ENCODE results near the gene MAP2K2. TPM values are rescaled to one million over a fixed set of nuclear protein-coding genes. Genes with fewer than 3 reads are reported as not detected.
"Not testable (repeated sequence)": the region's sequence is repeated elsewhere in the genome, so short reads cannot be mapped to it uniquely, and the experiment has no call there.

The MAP2K2 gene
- total RNA-seq, 1 experiment from 2014 or later: 151 TPM

DNA sequence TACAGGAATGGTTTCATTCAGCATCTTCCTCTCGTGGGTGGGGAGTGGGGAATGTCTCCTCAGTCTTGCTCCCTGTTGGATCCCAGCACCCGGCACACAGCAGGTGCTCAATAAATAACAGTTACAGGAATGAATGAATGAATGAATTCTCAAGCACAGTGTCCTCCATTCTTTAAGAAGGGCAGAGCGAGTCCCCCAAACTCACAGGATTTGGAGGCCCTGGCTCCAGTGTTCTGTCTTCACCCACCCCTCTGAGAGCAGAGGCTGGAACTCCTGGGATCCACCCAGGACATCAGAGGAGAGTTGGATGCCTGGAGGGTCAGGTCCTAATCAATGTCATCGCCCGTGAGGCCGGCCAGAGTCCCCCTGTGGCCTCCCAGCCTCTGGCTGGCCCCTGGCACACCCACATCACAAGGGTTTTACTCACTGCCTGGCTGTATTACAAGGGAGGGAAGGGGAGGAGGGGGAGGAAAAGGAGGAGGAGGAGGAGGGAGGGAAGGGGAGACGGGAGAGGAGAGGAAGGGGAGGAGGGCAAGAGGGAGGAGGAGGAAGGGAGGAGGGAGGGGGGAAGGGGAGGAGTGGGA is 20.8 kb upstream of the MAP2K2 start:
- no peak overlapping the region for H3K4me3 ChIP-seq (ENCODE audit: low read depth in 2 of 2, low read length in 2 of 2)
- TF ChIP-seq, protein P1, sequence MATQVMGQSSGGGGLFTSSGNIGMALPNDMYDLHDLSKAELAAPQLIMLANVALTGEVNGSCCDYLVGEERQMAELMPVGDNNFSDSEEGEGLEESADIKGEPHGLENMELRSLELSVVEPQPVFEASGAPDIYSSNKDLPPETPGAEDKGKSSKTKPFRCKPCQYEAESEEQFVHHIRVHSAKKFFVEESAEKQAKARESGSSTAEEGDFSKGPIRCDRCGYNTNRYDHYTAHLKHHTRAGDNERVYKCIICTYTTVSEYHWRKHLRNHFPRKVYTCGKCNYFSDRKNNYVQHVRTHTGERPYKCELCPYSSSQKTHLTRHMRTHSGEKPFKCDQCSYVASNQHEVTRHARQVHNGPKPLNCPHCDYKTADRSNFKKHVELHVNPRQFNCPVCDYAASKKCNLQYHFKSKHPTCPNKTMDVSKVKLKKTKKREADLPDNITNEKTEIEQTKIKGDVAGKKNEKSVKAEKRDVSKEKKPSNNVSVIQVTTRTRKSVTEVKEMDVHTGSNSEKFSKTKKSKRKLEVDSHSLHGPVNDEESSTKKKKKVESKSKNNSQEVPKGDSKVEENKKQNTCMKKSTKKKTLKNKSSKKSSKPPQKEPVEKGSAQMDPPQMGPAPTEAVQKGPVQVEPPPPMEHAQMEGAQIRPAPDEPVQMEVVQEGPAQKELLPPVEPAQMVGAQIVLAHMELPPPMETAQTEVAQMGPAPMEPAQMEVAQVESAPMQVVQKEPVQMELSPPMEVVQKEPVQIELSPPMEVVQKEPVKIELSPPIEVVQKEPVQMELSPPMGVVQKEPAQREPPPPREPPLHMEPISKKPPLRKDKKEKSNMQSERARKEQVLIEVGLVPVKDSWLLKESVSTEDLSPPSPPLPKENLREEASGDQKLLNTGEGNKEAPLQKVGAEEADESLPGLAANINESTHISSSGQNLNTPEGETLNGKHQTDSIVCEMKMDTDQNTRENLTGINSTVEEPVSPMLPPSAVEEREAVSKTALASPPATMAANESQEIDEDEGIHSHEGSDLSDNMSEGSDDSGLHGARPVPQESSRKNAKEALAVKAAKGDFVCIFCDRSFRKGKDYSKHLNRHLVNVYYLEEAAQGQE (IDR thresholded peaks at IDR 0.05; ENCODE audit: insufficient read depth in 1 of 2, low read depth in 2 of 2, low read length in 1 of 2): no peak
- TF ChIP-seq POLR2AphosphoS5 (IDR thresholded peaks at IDR 0.05; ENCODE audit: low read depth, low read length) (no peak), TCF7L2 (IDR thresholded peaks at IDR 0.05; ENCODE audit: low read depth, low read length) (no peak), SIN3A (IDR thresholded peaks at IDR 0.05; ENCODE audit: borderline replicate concordance, insufficient read depth, low read depth, low read length) (no peak)
- TF ChIP-seq, protein P2, sequence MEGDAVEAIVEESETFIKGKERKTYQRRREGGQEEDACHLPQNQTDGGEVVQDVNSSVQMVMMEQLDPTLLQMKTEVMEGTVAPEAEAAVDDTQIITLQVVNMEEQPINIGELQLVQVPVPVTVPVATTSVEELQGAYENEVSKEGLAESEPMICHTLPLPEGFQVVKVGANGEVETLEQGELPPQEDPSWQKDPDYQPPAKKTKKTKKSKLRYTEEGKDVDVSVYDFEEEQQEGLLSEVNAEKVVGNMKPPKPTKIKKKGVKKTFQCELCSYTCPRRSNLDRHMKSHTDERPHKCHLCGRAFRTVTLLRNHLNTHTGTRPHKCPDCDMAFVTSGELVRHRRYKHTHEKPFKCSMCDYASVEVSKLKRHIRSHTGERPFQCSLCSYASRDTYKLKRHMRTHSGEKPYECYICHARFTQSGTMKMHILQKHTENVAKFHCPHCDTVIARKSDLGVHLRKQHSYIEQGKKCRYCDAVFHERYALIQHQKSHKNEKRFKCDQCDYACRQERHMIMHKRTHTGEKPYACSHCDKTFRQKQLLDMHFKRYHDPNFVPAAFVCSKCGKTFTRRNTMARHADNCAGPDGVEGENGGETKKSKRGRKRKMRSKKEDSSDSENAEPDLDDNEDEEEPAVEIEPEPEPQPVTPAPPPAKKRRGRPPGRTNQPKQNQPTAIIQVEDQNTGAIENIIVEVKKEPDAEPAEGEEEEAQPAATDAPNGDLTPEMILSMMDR (IDR thresholded peaks at IDR 0.05): no peak
- peak; percentile 45; the same call in 1 of the 2 replicates for ATAC-seq
- no peaks in the 10 kb centered on the region for H3K27me3 ChIP-seq (ENCODE audit: control insufficient read depth, insufficient read depth, low read length)
- BruUV-seq (replicated peaks): no TSS peak
- CTCF ChIA-PET: no interaction called here
- POLR2A ChIA-PET: no interaction called here
- intact Hi-C loops (cut with micrococcal nuclease; ENCODE audit: unreplicated experiment): loop anchor here (10.0 kb wide), 1 partner anchor 60 kb away; no protein-coding TSS in a partner anchor
- in situ Hi-C loops (cut with HindIII; ENCODE audit: low pct_unique_long_range_greater_than_20kb, low sequenced_read_pairs): no loop called here
- H3K27ac ChIP-seq (ENCODE audit: low read length): no peak overlapping the region
- H3K9me3 ChIP-seq (ENCODE audit: control insufficient read depth, insufficient read depth, low read depth, low read length): no peaks in the 10 kb centered on the region
- no peak for DNase-seq (ENCODE audit: low read depth, low spot score)
- peaks cover 8% of the 10 kb centered on the region; the same call in 1 of the 2 replicates for H3K4me1 ChIP-seq (ENCODE audit: control insufficient read depth, insufficient read depth, low read length)
- H3K36me3 ChIP-seq (ENCODE audit: control insufficient read depth, insufficient read depth, low read length): no peaks in the 10 kb centered on the region

DNA sequence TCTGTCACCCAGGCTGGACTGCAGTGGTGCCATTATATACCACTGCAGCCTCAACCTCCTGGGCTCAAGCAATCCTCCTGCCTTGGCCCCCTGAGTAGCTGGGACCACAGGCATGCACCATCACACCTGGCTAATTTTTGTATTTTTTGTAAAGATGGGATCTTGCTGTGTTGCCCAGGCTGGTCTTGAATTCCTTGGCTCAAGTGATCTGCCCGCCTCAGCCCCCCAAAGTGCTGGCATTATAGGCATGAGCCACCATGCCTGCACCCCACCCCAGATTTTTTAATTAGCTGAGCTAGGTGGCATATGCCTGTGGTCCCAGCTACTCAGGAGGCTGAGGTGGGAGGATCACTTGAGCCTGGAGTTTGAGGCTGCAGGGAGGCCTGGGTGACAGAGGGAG is 19.0 kb upstream of the MAP2K2 start:
- H3K27ac ChIP-seq (ENCODE audit: low read length); BruUV-seq (replicated peaks); H3K4me1 ChIP-seq (ENCODE audit: control insufficient read depth, insufficient read depth, low read length); H3K27me3 ChIP-seq (ENCODE audit: control insufficient read depth, insufficient read depth, low read length); H3K9me3 ChIP-seq (ENCODE audit: control insufficient read depth, insufficient read depth, low read depth, low read length); H3K4me3 ChIP-seq (ENCODE audit: low read depth in 2 of 2, low read length in 2 of 2); H3K36me3 ChIP-seq (ENCODE audit: control insufficient read depth, insufficient read depth, low read length); ATAC-seq; DNase-seq (ENCODE audit: low read depth, low spot score); in situ Hi-C loops (cut with HindIII; ENCODE audit: low pct_unique_long_range_greater_than_20kb, low sequenced_read_pairs): not testable (repeated sequence)
- ChIA-PET CTCF (interaction anchor here (0.6 kb wide), 1 partner anchor 153 kb away, joined by 3 read pairs; no protein-coding TSS in a partner anchor), POLR2A (interaction anchor here (0.6 kb wide), 1 partner anchor 57 kb away, joined by 5 read pairs; no protein-coding TSS in a partner anchor)
- intact Hi-C loops (cut with micrococcal nuclease; ENCODE audit: unreplicated experiment): loop anchor here (10.0 kb wide), 1 partner anchor 62 kb away; no protein-coding TSS in a partner anchor

DNA sequence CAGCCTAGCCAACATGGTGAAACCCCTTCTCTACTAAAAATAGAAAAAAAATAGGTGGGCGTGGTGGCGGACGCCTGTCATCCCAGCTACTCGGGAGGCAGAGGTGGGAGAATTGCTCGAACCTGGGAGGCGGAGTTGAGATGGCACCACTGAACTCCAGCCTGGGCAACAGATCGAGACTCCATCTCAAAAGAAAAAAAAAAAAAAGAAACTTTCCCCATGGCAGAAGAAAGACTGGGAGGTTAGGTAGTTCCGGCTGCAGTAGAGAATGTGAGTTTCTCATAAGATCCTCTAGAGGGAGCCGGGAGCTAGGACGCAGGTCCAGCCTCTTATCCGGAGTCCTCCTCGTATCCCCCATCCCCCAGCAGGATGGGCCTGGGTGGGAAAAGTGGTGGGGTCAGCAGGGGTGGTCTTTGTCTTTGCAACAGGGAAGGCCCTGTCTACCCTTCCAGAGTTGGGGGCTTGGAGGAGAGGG is 16.4 kb upstream of the MAP2K2 start:
- TF ChIP-seq, protein P2 (IDR thresholded peaks at IDR 0.05): peak; percentile 72
- TF ChIP-seq POLR2AphosphoS5 (IDR thresholded peaks at IDR 0.05; ENCODE audit: low read depth, low read length) (no peak), TCF7L2 (IDR thresholded peaks at IDR 0.05; ENCODE audit: low read depth, low read length) (no peak)
- TF ChIP-seq, protein P1 (IDR thresholded peaks at IDR 0.05; ENCODE audit: insufficient read depth in 1 of 2, low read depth in 2 of 2, low read length in 1 of 2): no peak
- in situ Hi-C loops (cut with HindIII; ENCODE audit: low pct_unique_long_range_greater_than_20kb, low sequenced_read_pairs): no loop called here
- intact Hi-C loops (cut with micrococcal nuclease; ENCODE audit: unreplicated experiment): loop anchor here (10.0 kb wide), 1 partner anchor 65 kb away; no protein-coding TSS in a partner anchor
- Histone ChIP-seq H3K36me3 (ENCODE audit: control insufficient read depth, insufficient read depth, low read length) (no peaks in the 10 kb centered on the region), H3K4me3 (ENCODE audit: low read depth in 2 of 2, low read length in 2 of 2) (peak overlapping the region in 1 of 2 experiments; percentile 37; a peak in 2 of 4 replicates), H3K27ac (ENCODE audit: low read length) (no peak overlapping the region), H3K27me3 (ENCODE audit: control insufficient read depth, insufficient read depth, low read length) (no peaks in the 10 kb centered on the region), H3K4me1 (ENCODE audit: control insufficient read depth, insufficient read depth, low read length) (no peaks in the 10 kb centered on the region), H3K9me3 (ENCODE audit: control insufficient read depth, insufficient read depth, low read depth, low read length) (no peaks in the 10 kb centered on the region)
- DNase-seq (ENCODE audit: low read depth, low spot score): no peak
- ATAC-seq: peak; percentile 89
- no TSS peak for BruUV-seq (replicated peaks)
- POLR2A ChIA-PET: interaction anchor here (0.6 to 0.7 kb wide), 2 partner anchors 56 to 384 kb away, joined by 4 to 5 read pairs; no protein-coding TSS in a partner anchor
- CTCF ChIA-PET: interaction anchor here (0.5 to 1.2 kb wide), 12 partner anchors 9 to 393 kb away, joined by 3 to 10 read pairs (median 5); partner anchors contain the start of gene CHAF1A
